RWPE1 (cell line): ENCODE results near the gene MYO15B.

ENCODE experiments used
- CTCF ChIA-PET: fragments of 350-600 bp; sonication (Branson Sonifier 250); formaldehyde crosslinking; extraction: SDS; loops from one replicate; lab custom pipeline; 2021; lab: Yijun Ruan, JAX
- POLR2A ChIA-PET: fragments of 400-600 bp; formaldehyde crosslinking; extraction: SDS; loops from one replicate; lab custom pipeline; 2020; ENCODE audit warnings: antibody characterized with exemption; ENCODE audit not compliant: low non-redundant PET; lab: Yijun Ruan, JAX
- DNase-seq: peaks from one replicate; pipeline ENCODE4 v3.0.0; 2012; ENCODE audit warnings: low spot score
- H3K27ac ChIP-seq: fragments of 450-650 bp; 2 replicates; pipeline ENCODE4 v1.5.1; 2017
- CTCF ChIP-seq: fragments of 450-650 bp; conservative IDR thresholded peaks from 2 replicates; pipeline ENCODE4 v1.5.1; 2017; ENCODE audit warnings: low read depth, mild to moderate bottlenecking

Gene MYO15B

DNA sequence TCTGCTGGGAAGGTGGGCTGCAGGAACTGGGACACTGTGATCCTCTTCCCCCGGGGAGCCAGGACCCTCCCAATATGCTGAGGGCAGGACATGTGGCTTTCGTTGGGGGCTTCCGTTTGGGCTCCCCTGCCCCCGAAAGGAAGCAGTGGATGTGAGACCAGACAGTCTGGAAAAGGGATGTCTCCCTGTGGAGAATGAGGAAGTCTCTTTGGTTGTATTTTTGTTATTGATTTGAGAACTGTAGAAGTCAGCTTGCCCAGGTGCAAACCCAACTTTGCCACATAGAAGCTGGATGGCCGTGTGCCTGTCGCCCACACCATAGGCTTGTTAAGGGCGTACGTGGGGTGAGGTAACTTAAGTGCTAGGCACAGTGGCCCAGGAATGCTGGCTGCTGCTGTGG is 43.4 kb upstream of the MYO15B start:
- DNase-seq, result no peak
- H3K27ac ChIP-seq, result no peak overlapping the region
- POLR2A ChIA-PET, result no interaction called here
- TF ChIP-seq CTCF, result no peak
- CTCF ChIA-PET, result interaction anchor here (0.5 to 0.6 kb wide), 2 partner anchors 16 to 53 kb away, joined by 3 read pairs; no protein-coding TSS in a partner anchor

DNA sequence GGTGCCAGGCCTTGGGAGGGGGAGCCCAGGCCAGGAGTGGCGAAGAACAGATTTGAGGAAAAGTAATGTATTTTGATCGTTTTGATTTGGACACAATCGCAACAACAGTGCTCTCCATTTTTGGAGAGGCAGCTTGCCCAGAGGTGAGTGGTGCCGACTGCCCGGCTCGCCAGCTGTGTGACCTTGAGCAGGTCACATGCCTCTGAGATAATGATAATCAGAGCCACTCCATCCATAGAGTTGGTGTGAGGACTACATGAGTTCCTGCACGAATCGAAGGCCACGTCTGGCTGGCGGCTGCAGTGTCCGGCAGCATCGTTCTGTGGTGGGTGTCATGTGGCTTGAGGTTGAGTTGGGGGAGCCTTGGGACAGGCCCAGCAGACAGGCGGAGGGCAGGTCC is 41.4 kb upstream of the MYO15B start:
- ChIA-PET CTCF (no interaction called here), POLR2A (no interaction called here)
- DNase-seq, result no peak
- no peak for TF ChIP-seq CTCF
- H3K27ac ChIP-seq, result no peak overlapping the region

- no peak overlapping the region for H3K27ac ChIP-seq
- ChIA-PET CTCF (no interaction called here), POLR2A (no interaction called here)
- no peak for DNase-seq
- no peak for TF ChIP-seq CTCF
These were observed 40.5 kb upstream of the MYO15B start for GRCh38 chr17:75547091-75547490.

GRCh38 chr17:75548813-75549212 is 38.8 kb upstream of the MYO15B start:
- DNase-seq, result no peak
- H3K27ac ChIP-seq, result peak overlapping the region; percentile 64
- TF ChIP-seq CTCF, result no peak
- CTCF ChIA-PET, result interaction anchor here (0.6 kb wide), 1 partner anchor 302 kb away, joined by 5 read pairs; no protein-coding TSS in a partner anchor
- POLR2A ChIA-PET, result interaction anchor here (0.9 to 1.0 kb wide), 2 partner anchors 11 to 17 kb away, joined by 3 read pairs; no protein-coding TSS in a partner anchor

- no peak for TF ChIP-seq CTCF
- peak overlapping the region; percentile 64 for H3K27ac ChIP-seq
- CTCF ChIA-PET, result interaction anchor here (0.5 to 0.6 kb wide), 3 partner anchors 23 to 302 kb away, joined by 4 to 5 read pairs (median 4); no protein-coding TSS in a partner anchor
- POLR2A ChIA-PET, result interaction anchor here (0.7 to 1.0 kb wide), 3 partner anchors 10 to 23 kb away, joined by 3 read pairs; no protein-coding TSS in a partner anchor
- DNase-seq, result peak; percentile 68
These were observed 38.1 kb upstream of the MYO15B start for GRCh38 chr17:75549246-75550138.

- ChIA-PET CTCF (interaction anchor here (0.5 to 0.6 kb wide), 3 partner anchors 25 to 46 kb away, joined by 3 to 4 read pairs (median 3); no protein-coding TSS in a partner anchor), POLR2A (interaction anchor here (0.7 kb wide), 1 partner anchor 22 kb away, joined by 3 read pairs; no protein-coding TSS in a partner anchor)
- H3K27ac ChIP-seq, result peak overlapping the region; percentile 64
- TF ChIP-seq CTCF, result no peak
- no peak for DNase-seq
These were observed 37.5 kb upstream of the MYO15B start for GRCh38 chr17:75550139-75550465.
